Measurements from ENCODE around the gene TUBB4B.

TUBB4B gene

GRCh38 chr9:137220317-137221094 is 20.6 kb upstream of the TUBB4B start:
- in situ Hi-C loops (cut with MboI; ENCODE audit: low sequenced_read_pairs, unreplicated experiment): no loop called here

GRCh38 chr9:137221095-137221505 is 20.0 kb upstream of the TUBB4B start:
- TF ChIP-seq CTCF (IDR thresholded peaks at IDR 0.05; ENCODE audit: borderline replicate concordance, control extremely low read depth, extremely low read depth, insufficient read depth, missing control alignments): no peak
- no peak for DNase-seq (ENCODE audit: low spot score)
- in situ Hi-C loops (cut with MboI; ENCODE audit: low sequenced_read_pairs, unreplicated experiment): no loop called here

More at GRCh38 chr9:137220317-137221094, 20.6 kb upstream of the TUBB4B start:
- no peak for DNase-seq (ENCODE audit: low spot score)
- TF ChIP-seq CTCF (IDR thresholded peaks at IDR 0.05; ENCODE audit: borderline replicate concordance, control extremely low read depth, extremely low read depth, insufficient read depth, missing control alignments): no peak

GRCh38 chr9:137221506-137222111 is 19.5 kb upstream of the TUBB4B start:
- in situ Hi-C loops (cut with MboI; ENCODE audit: low sequenced_read_pairs, unreplicated experiment): no loop called here
- no peak for TF ChIP-seq CTCF (IDR thresholded peaks at IDR 0.05; ENCODE audit: borderline replicate concordance, control extremely low read depth, extremely low read depth, insufficient read depth, missing control alignments)
- no peak for DNase-seq (ENCODE audit: low spot score)

DNA sequence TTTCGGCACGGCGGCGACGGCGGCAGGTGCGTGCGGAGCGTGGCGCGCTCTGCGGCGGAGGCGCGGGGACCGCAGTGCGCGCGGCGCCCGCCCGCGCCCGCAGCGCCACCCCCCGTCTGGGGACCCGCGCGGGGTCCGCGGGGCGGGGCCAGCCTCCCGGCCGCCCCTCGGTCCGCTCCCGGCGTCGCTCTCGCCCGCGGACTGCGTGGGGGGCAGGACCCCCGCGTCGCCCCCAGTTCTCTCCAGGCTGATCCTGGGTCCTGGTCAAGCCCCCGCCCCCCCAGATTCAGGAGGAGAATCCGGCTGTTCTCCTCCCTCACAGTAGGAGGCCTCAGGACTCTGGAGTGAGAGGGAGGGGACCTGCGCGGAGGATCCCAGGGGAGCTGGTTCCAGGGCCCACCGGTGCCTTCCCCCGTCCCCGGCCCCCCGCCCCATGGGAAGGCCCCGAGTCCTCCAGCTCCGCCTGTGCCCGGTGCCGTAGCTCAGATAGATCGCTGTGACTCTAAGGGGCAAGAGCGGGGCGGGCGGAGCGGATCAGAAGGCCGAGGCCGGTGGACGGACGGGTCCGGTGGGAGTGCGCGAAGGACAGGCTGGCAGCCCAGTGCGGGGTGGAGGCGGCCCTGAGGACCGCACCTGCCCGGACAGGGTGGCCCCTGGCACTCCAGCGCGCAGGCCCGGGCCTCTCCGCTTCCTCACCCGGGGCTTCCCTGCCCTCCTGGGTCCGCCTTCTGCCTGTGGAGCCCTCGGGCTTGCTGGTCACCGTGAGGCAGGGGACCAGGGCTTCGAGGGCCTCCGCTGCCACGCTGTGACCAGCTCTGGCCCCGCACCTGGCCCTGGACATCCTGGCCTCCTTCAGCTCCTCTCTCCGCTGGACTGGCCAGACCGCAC is 18.7 kb upstream of the TUBB4B start, which contains the start of gene RNF208:
RNF208 (minus strand) TSS at position 51 of the 888 bp plus-strand sequence. CDS start 1,028 bp downstream, outside the sequence.
- peak; percentile 4 for TF ChIP-seq CTCF (IDR thresholded peaks at IDR 0.05; ENCODE audit: borderline replicate concordance, control extremely low read depth, extremely low read depth, insufficient read depth, missing control alignments)
- no peak for DNase-seq (ENCODE audit: low spot score)
- in situ Hi-C loops (cut with MboI; ENCODE audit: low sequenced_read_pairs, unreplicated experiment): no loop called here

DNA sequence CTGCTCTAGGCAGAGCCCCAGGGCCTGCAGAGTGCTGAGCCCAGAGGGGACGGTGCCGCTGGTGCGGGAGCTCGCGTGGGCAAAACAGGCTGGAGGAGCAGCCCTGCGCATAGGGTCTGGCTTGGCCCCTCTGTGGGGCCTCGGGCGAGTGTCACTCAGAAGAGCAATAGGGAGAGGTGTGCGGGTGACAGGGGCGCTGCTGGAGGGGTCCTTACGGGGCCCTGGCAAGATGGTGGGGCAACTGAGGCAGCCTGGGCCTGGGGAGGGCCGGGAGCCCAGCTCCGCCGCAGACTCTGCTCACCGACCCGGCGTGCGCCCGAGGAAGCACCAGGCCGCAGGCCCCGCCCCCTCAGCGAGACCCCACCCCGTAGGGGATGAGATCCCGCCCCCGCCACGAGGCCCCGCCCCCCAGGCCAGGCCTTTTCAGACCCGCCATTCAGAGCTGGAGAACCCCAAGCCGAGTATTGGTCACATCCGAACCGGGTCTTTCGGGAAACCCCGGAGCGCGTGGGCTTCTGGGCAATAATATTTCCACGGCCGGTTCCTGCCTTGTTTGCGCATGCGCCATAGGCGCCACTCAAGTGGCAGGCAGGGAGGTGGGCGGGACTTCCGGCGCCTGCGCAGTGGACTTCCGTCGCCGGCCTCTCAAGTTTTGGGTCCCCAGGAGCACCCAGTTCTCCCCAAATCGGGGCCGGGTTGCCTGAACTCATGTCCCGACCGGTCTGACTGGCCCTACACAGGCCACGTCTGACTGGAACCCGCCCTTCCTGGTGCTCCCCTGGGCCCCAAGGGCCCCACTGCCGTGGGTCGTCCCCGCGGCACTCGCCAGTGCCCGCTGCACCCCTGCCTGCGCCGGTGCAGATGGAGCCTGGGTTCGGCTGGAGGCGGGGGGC is 17.8 kb upstream of the TUBB4B start:
- DNase-seq (ENCODE audit: low spot score): peak; percentile 99
- TF ChIP-seq CTCF (IDR thresholded peaks at IDR 0.05; ENCODE audit: borderline replicate concordance, control extremely low read depth, extremely low read depth, insufficient read depth, missing control alignments): no peak
- in situ Hi-C loops (cut with MboI; ENCODE audit: low sequenced_read_pairs, unreplicated experiment): no loop called here
